ENCODE measurements around the gene PHAF1.

GRCh38 chr16:67157106-67157748 is 47.5 kb downstream of the PHAF1 start:
- TF ChIP-seq, protein P1, sequence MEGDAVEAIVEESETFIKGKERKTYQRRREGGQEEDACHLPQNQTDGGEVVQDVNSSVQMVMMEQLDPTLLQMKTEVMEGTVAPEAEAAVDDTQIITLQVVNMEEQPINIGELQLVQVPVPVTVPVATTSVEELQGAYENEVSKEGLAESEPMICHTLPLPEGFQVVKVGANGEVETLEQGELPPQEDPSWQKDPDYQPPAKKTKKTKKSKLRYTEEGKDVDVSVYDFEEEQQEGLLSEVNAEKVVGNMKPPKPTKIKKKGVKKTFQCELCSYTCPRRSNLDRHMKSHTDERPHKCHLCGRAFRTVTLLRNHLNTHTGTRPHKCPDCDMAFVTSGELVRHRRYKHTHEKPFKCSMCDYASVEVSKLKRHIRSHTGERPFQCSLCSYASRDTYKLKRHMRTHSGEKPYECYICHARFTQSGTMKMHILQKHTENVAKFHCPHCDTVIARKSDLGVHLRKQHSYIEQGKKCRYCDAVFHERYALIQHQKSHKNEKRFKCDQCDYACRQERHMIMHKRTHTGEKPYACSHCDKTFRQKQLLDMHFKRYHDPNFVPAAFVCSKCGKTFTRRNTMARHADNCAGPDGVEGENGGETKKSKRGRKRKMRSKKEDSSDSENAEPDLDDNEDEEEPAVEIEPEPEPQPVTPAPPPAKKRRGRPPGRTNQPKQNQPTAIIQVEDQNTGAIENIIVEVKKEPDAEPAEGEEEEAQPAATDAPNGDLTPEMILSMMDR (conservative IDR thresholded peaks at IDR 0.05 in 1 of 2, IDR thresholded peaks at IDR 0.05 in 1 of 2; ENCODE audit: extremely low read depth in 1 of 2, insufficient read depth in 1 of 2, low read depth in 1 of 2, low read length in 2 of 2) = no peak
- TF ChIP-seq EZH2 (IDR thresholded peaks at IDR 0.05; ENCODE audit: borderline replicate concordance, low read length) = no peak
